GM12874 (cell line): ENCODE measurements around the gene EHMT2.

Experiments
- TF ChIP-seq, protein P1 (sequence below): IDR thresholded peaks from 2 replicates; pipeline ENCODE4 v1.5.1; 2011; ENCODE audit warnings: low read depth, mild to moderate bottlenecking, control low read depth, low read length, moderate library complexity; ENCODE audit not compliant: insufficient read depth

The EHMT2 gene

DNA sequence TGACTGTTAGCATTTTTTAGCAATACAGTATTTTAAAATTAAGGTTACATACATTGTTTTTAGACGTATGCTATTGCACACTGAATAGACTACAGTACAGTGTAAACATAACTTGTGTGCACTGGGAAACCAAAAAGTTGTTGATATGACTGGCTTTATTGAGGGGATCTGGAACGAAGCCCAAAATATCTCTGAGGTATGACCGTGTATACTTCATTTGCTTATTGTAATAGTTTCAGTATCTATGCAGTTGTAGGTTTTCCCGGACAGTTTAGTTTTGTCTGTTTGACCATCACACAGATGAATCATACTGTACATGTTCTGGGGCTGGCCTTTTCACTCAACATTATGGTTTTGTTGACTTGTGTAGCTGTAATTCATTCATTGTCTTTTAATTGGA lies 11.3 kb upstream of the EHMT2 start:
- TF ChIP-seq, protein P1, sequence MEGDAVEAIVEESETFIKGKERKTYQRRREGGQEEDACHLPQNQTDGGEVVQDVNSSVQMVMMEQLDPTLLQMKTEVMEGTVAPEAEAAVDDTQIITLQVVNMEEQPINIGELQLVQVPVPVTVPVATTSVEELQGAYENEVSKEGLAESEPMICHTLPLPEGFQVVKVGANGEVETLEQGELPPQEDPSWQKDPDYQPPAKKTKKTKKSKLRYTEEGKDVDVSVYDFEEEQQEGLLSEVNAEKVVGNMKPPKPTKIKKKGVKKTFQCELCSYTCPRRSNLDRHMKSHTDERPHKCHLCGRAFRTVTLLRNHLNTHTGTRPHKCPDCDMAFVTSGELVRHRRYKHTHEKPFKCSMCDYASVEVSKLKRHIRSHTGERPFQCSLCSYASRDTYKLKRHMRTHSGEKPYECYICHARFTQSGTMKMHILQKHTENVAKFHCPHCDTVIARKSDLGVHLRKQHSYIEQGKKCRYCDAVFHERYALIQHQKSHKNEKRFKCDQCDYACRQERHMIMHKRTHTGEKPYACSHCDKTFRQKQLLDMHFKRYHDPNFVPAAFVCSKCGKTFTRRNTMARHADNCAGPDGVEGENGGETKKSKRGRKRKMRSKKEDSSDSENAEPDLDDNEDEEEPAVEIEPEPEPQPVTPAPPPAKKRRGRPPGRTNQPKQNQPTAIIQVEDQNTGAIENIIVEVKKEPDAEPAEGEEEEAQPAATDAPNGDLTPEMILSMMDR: no peak

GRCh38 chr6:31907158-31907813 lies 9.8 kb upstream of the EHMT2 start:
- TF ChIP-seq, protein P1: no peak

- TF ChIP-seq, protein P1: no peak
These were observed 8.6 kb upstream of the EHMT2 start for GRCh38 chr6:31906122-31906521.

- TF ChIP-seq, protein P1: no peak
These were observed 7.5 kb upstream of the EHMT2 start for GRCh38 chr6:31905041-31905440.

DNA sequence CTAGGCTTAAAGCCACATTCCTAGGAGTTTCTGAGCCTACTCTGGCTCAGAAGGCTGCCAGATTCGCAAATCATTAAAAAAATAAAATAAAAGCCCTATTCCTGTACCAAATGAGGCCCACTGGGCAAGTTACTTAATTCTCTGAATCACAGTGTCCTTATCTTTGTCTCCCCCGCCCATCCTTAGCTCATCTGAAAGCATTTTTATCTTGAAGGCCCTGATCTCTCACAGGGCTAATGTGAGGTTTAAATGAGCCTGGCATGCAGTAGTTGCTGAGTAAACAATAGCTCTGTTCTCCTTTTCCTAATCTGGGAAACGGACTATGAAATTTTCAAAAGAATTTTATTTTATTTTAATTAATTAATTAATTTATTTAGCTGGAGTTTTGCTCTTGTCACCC lies 6.5 kb upstream of the EHMT2 start:
- TF ChIP-seq, protein P1: no peak

DNA sequence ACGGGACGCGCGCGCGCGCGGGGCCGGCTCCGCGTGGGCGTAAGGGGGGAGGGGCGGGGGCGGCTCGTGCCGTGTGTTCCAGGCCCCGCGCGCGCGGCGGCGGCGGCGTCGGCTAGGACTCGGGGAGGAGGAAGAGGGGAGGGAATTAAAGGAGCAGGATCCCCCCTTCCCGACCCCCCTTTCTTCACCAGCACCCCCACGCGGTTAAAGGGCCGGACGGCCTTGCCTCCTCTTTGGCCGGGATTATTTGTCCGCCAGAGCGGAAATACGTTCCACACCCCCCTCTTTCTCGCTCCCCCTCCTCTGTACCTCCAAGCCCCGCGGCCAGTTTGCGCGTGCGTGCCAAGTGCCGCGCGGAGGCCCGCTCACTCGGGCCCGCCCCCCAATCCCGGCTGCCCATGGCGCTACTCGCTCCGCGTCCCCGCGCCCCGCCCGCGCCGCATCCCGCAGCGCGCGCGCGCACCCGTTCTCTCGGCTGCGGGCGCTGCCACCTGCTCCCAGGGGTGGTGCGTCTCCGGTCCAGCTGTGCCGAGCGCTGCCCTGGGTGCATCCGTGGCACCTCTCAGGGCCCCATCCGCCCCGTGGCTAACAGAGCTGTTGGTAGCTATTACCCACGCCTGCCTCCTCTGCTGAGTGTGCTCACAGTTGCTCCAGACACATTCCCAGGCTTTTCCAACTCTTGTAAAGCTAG lies 4.6 kb upstream of the EHMT2 start, which contains the start of gene ZBTB12:
TSS of gene ZBTB12 (minus strand) at position 134 of the 691 bp plus-strand sequence. CDS start 781 bp downstream, outside the sequence.
- TF ChIP-seq, protein P1: no peak

DNA sequence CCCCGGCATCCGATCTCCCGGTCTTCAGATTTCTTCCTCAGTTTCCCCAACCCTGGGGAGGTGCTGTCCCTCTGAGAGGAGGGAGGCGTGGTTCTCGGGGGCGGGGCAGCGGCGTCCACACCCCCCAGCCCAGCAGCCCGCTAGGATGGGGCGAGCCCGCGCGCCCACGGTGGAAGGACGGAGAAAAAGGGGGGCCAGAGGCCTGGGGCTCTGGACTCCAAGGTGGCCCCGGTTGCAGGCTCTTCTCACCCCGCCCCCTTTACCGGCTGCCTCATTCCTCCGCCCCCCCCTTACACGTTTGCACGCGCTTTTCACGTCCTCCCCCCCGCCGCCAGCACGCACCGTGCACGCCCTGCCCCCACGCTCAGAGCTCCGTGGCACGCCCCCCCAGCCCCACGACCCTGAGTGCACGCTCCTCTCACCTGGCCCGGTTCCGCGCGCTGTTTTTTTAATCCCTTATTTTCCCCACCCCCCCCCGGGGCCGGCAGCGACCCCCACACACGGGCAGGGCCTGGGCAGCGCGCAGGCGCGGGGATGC lies 4.0 kb upstream of the EHMT2 start:
- TF ChIP-seq, protein P1: no peak
